CD4-positive, alpha-beta T cell (primary cell): ENCODE data around the gene ALDH8A1. TPM values are rescaled to one million over a fixed set of nuclear protein-coding genes. Genes with fewer than 3 reads are reported as not detected.
"Not testable (repeated sequence)": the region's sequence is repeated elsewhere in the genome, so short reads cannot be mapped to it uniquely, and the experiment has no call there.

Experiments used
- ATAC-seq: fragments of 200-7000 bp; cut with Tn5 transposase; one replicate; pipeline ENCODE4 v1.10.0; 2022; ENCODE audit warnings: mild to moderate bottlenecking; ENCODE audit not compliant: poor library complexity
- CTCF ChIA-PET: fragments of 350-600 bp; sonication (Branson Sonifier 250); formaldehyde crosslinking; loops from one replicate; lab custom pipeline; 2021; ENCODE audit warnings: antibody characterized with exemption, inconsistent platforms; lab: Charles Lee
- POLR2A ChIA-PET: fragments of 350-600 bp; sonication (Branson Sonifier 250); formaldehyde crosslinking; loops from one replicate; lab custom pipeline; 2021; ENCODE audit warnings: antibody characterized with exemption, inconsistent platforms; lab: Charles Lee
- DNase-seq, 14 experiments: peaks; one replicate each; pipeline ENCODE4 v3.0.0-alpha.2; 2013 to 2020; ENCODE audit warnings: mixed read lengths in 2 of 14
- H3K27ac ChIP-seq, 2 donors: one replicate each; pipeline versions ENCODE4 v1.5.1 to v1.7.0; 2013; ENCODE audit warnings: low read length in 2 of 2, low read depth in 1 of 2, mild to moderate bottlenecking in 1 of 2
- H3K27me3 ChIP-seq, 2 experiments: 1 replicate in 1 of 2; 2 replicates in 1 of 2; pipeline versions ENCODE4 v1.6.1 to v1.7.0; 2013; ENCODE audit warnings: low read length in 2 of 2, control low read depth in 1 of 2, mild to moderate bottlenecking in 1 of 2, moderate library complexity in 1 of 2; ENCODE audit not compliant: insufficient read depth in 2 of 2, control insufficient read depth in 1 of 2
- H3K36me3 ChIP-seq: one replicate; pipeline ENCODE4 v1.6.1; 2013; ENCODE audit warnings: low read length, control low read depth; ENCODE audit not compliant: insufficient read depth
- H3K4me1 ChIP-seq: one replicate; pipeline ENCODE4 v1.6.1; 2013; ENCODE audit warnings: low read length, control low read depth; ENCODE audit not compliant: insufficient read depth
- H3K4me3 ChIP-seq: one replicate; pipeline ENCODE4 v1.5.1; 2013; ENCODE audit warnings: mild to moderate bottlenecking, low read length, moderate library complexity
- H3K9me3 ChIP-seq, 2 experiments: 1 replicate in 1 of 2; 2 replicates in 1 of 2; pipeline versions ENCODE4 v1.6.1 to v1.7.0; 2013; ENCODE audit warnings: low read length in 2 of 2, mild to moderate bottlenecking in 2 of 2, control low read depth in 1 of 2, moderate library complexity in 1 of 2; ENCODE audit not compliant: control insufficient read depth in 1 of 2, insufficient read depth in 1 of 2
- H3K27ac Mint-ChIP-seq: one replicate; pipeline ENCODE4 v1.8.0; 2020; ENCODE audit warnings: mixed read lengths
- H3K27me3 Mint-ChIP-seq: one replicate; pipeline ENCODE4 v1.8.0; 2021; ENCODE audit warnings: mixed read lengths
- H3K36me3 Mint-ChIP-seq: one replicate; pipeline ENCODE4 v1.8.0; 2021; ENCODE audit warnings: low read depth, mixed read lengths
- H3K4me1 Mint-ChIP-seq: one replicate; pipeline ENCODE4 v1.8.0; 2021; ENCODE audit warnings: low read depth, mixed read lengths
- H3K4me3 Mint-ChIP-seq: one replicate; pipeline ENCODE4 v1.8.0; 2020; ENCODE audit warnings: mild to moderate bottlenecking, mixed read lengths
- H3K9me3 Mint-ChIP-seq: one replicate; pipeline ENCODE4 v1.8.0; 2020; ENCODE audit warnings: mixed read lengths
- CTCF ChIP-seq: fragments of 200-600 bp; IDR thresholded peaks from one replicate; pipeline ENCODE4 v1.8.0; 2022; ENCODE audit warnings: antibody characterized with exemption, mild to moderate bottlenecking
- intact Hi-C, 2 experiments: fragments of 100-400 bp; cut with DNase I in 1 of 2; cut with micrococcal nuclease in 1 of 2; formaldehyde crosslinking; loops; one replicate each; pipeline versions ENCODE4 v1.15.1 to v1.9.0; 2023 to 2025; cut with DNase I, micrococcal nuclease
- total RNA-seq, 174 experiments: library from RNA in 2 of 174; stranded (reverse) in 2 of 174; gene quantifications; one replicate each; pipeline ENCODE4 v1.2.3 and lab custom pipeline; 2021 to 2026

Gene ALDH8A1
- total RNA-seq, 2 experiments from 2014 or later, result 1.4 to 1.6 TPM

GRCh38 chr6:134910593-134910935, 39.3 kb downstream of the ALDH8A1 start:
- no peaks in the 10 kb centered on the region for H3K4me1 Mint-ChIP-seq
- no peak overlapping the region for H3K4me3 ChIP-seq
- no peaks in the 10 kb centered on the region for H3K9me3 ChIP-seq
- no peaks in the 10 kb centered on the region for H3K36me3 ChIP-seq
- no peak overlapping the region for H3K4me3 Mint-ChIP-seq
- no peak overlapping the region for H3K27ac Mint-ChIP-seq
- ChIA-PET POLR2A (no interaction called here), CTCF (interaction anchor here (0.5 kb wide), 1 partner anchor 726 kb away, joined by 3 read pairs; no protein-coding TSS in a partner anchor)
- H3K9me3 Mint-ChIP-seq, result no peaks in the 10 kb centered on the region
- H3K36me3 Mint-ChIP-seq, result no peaks in the 10 kb centered on the region
- H3K27me3 ChIP-seq, result no peaks in the 10 kb centered on the region
- TF ChIP-seq CTCF, result no peak
- intact Hi-C loops, result no loop called here
- H3K27ac ChIP-seq, result no peak overlapping the region
- DNase-seq (no peak), ATAC-seq (no peak)
- H3K27me3 Mint-ChIP-seq, result no peaks in the 10 kb centered on the region
- H3K4me1 ChIP-seq, result no peaks in the 10 kb centered on the region

GRCh38 chr6:134909701-134910592, 40.0 kb downstream of the ALDH8A1 start:
- DNase-seq (no peak), ATAC-seq (no peak)
- H3K27me3 Mint-ChIP-seq, result no peaks in the 10 kb centered on the region
- ChIA-PET CTCF (interaction anchor here (0.5 kb wide), 1 partner anchor 726 kb away, joined by 3 read pairs; no protein-coding TSS in a partner anchor), POLR2A (no interaction called here)
- Histone ChIP-seq H3K27ac (no peak overlapping the region), H3K4me3 (no peak overlapping the region), H3K9me3 (no peaks in the 10 kb centered on the region), H3K27me3 (no peaks in the 10 kb centered on the region), H3K36me3 (no peaks in the 10 kb centered on the region), H3K4me1 (no peaks in the 10 kb centered on the region)
- H3K4me1 Mint-ChIP-seq, result no peaks in the 10 kb centered on the region
- H3K36me3 Mint-ChIP-seq, result no peaks in the 10 kb centered on the region
- H3K27ac Mint-ChIP-seq, result no peak overlapping the region
- H3K9me3 Mint-ChIP-seq, result no peaks in the 10 kb centered on the region
- H3K4me3 Mint-ChIP-seq, result no peak overlapping the region
- no peak for TF ChIP-seq CTCF
- intact Hi-C loops, result no loop called here

- no peaks in the 10 kb centered on the region for H3K9me3 ChIP-seq
- no peaks in the 10 kb centered on the region for H3K9me3 Mint-ChIP-seq
- CTCF ChIA-PET, result no interaction called here
- no peaks in the 10 kb centered on the region for H3K36me3 Mint-ChIP-seq
- ATAC-seq (no peak), DNase-seq (no peak)
- H3K4me1 Mint-ChIP-seq, result no peaks in the 10 kb centered on the region
- H3K4me3 ChIP-seq, result no peak overlapping the region
- intact Hi-C loops, result no loop called here
- POLR2A ChIA-PET, result no interaction called here
- H3K4me1 ChIP-seq, result no peaks in the 10 kb centered on the region
- TF ChIP-seq CTCF, result no peak
- no peaks in the 10 kb centered on the region for H3K27me3 Mint-ChIP-seq
- no peaks in the 10 kb centered on the region for H3K27me3 ChIP-seq
- H3K27ac Mint-ChIP-seq, result no peak overlapping the region
- no peak overlapping the region for H3K27ac ChIP-seq
- no peaks in the 10 kb centered on the region for H3K36me3 ChIP-seq
- H3K4me3 Mint-ChIP-seq, result no peak overlapping the region
Observed at GRCh38 chr6:134908906-134909516, 40.9 kb downstream of the ALDH8A1 start.

- H3K27me3 ChIP-seq, CTCF ChIA-PET, H3K36me3 ChIP-seq, H3K27ac Mint-ChIP-seq, H3K4me1 Mint-ChIP-seq, H3K36me3 Mint-ChIP-seq, intact Hi-C loops, H3K27ac ChIP-seq, POLR2A ChIA-PET, H3K4me1 ChIP-seq, H3K27me3 Mint-ChIP-seq, H3K9me3 Mint-ChIP-seq, H3K4me3 Mint-ChIP-seq, DNase-seq, H3K9me3 ChIP-seq, H3K4me3 ChIP-seq, ATAC-seq: not testable (repeated sequence)
Observed at GRCh38 chr6:134904731-134905130, 45.2 kb downstream of the ALDH8A1 start.
